Activated T-helper 1 cell treated with anti-CD3 and anti-CD28 coated beads, Interleukin-2, amount 50 U/mL, for 16 hours (primary cell): ENCODE results near the gene TMEM150C.
"Not testable (repeated sequence)": the region's sequence is repeated elsewhere in the genome, so short reads cannot be mapped to it uniquely, and the experiment has no call there.

ENCODE experiments used
- DNase-seq, 2 donors: peaks; one replicate each; pipeline ENCODE4 v3.0.0-alpha.2; 2020; ENCODE audit warnings: low read depth in 1 of 2, low spot score in 1 of 2

The TMEM150C gene

GRCh38 chr4:82569727-82570126 lies 7.9 kb upstream of the TMEM150C start:
- DNase-seq = no peak

GRCh38 chr4:82569076-82569475 lies 7.3 kb upstream of the TMEM150C start:
- DNase-seq = no peak

- no peak for DNase-seq
These were observed 5.7 kb upstream of the TMEM150C start for GRCh38 chr4:82567444-82567843.

- no peak for DNase-seq
These were observed 721 bp upstream of the TMEM150C start for GRCh38 chr4:82562564-82562854.

- no peak for DNase-seq
These were observed 669 bp downstream of the TMEM150C start for GRCh38 chr4:82560853-82561785.

GRCh38 chr4:82559735-82560120 lies 2.1 kb downstream of the TMEM150C start:
- no peak for DNase-seq

GRCh38 chr4:82559090-82559734 lies 2.6 kb downstream of the TMEM150C start:
- not testable (repeated sequence) for DNase-seq

GRCh38 chr4:82555276-82555675 lies 6.5 kb downstream of the TMEM150C start:
- DNase-seq = no peak

- no peak for DNase-seq
These were observed 8.8 kb downstream of the TMEM150C start for GRCh38 chr4:82553020-82553419.

- no peak for DNase-seq
These were observed 10.1 kb downstream of the TMEM150C start for GRCh38 chr4:82551734-82552133.

- not testable (repeated sequence) for DNase-seq
These were observed 13.9 kb downstream of the TMEM150C start for GRCh38 chr4:82547850-82548249.

- no peak for DNase-seq
These were observed 18.7 kb downstream of the TMEM150C start for GRCh38 chr4:82543131-82543530.

GRCh38 chr4:82542642-82543041 lies 19.1 kb downstream of the TMEM150C start:
- no peak for DNase-seq

- no peak for DNase-seq
These were observed 32.5 kb downstream of the TMEM150C start for GRCh38 chr4:82529322-82529721.

GRCh38 chr4:82528868-82529267 lies 32.9 kb downstream of the TMEM150C start:
- DNase-seq = no peak

GRCh38 chr4:82528074-82528473 lies 33.7 kb downstream of the TMEM150C start:
- DNase-seq = no peak

GRCh38 chr4:82525307-82525911 lies 36.4 kb downstream of the TMEM150C start:
- DNase-seq = no peak

- no peak for DNase-seq
These were observed 37.1 kb downstream of the TMEM150C start for GRCh38 chr4:82524570-82525152.

- DNase-seq = no peak
These were observed 38.6 kb downstream of the TMEM150C start for GRCh38 chr4:82523179-82523578.

GRCh38 chr4:82522472-82522871 lies 39.3 kb downstream of the TMEM150C start:
- no peak for DNase-seq

GRCh38 chr4:82521283-82521682 lies 40.5 kb downstream of the TMEM150C start:
- no peak for DNase-seq

GRCh38 chr4:82519776-82520175 lies 42.0 kb downstream of the TMEM150C start:
- DNase-seq = no peak
